ENCODE measurements around the gene CYBC1.

CYBC1 gene

DNA sequence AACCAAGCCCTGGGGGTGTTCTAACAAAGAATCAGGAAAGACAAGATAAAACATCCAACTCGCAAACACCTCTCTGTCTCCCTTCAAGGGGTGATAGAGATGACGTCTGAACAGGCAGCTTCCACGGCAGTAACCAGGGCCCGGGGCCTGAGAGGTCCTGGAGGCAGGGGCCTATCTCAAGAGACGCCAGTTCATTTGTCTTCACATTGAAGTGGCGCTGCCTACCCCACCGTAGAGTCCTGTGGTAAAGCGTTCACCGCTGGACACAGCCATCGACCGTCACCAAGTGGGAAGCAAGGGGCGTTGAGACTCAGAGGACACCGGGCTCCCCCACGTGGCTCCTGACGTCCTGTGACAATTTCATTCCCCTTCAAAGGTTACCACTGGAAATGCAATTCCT is 57.6 kb downstream of the CYBC1 start:
- Histone ChIP-seq H3K4me1 (ENCODE audit: insufficient read depth, low read length, severe bottlenecking) (no peaks in the 10 kb centered on the region), H3K4me3 (ENCODE audit: low read depth, low read length, poor library complexity, severe bottlenecking) (no peak overlapping the region), H3K27ac (ENCODE audit: low read depth, low read length, poor library complexity, severe bottlenecking) (no peak overlapping the region), H3K27me3 (ENCODE audit: insufficient read depth, low read length) (peaks cover under 1% of the 10 kb centered on the region; the same call in 1 of the 2 replicates), H3K36me3 (ENCODE audit: insufficient read depth, low read length) (peaks cover 7% of the 10 kb centered on the region; the same call in 1 of the 2 replicates), H3K9me3 (ENCODE audit: low read length) (no peaks in the 10 kb centered on the region), H3K9ac (ENCODE audit: low read length) (no peak overlapping the region), H3F3A (ENCODE audit: insufficient read depth, low read length) (no peaks in the 10 kb centered on the region), H3K9me2 (ENCODE audit: low read depth, low read length) (no peaks in the 10 kb centered on the region), H3K4me2 (ENCODE audit: low read length) (no peak overlapping the region), H3K79me2 (ENCODE audit: insufficient read depth, low read length) (no peaks in the 10 kb centered on the region), H4K20me1 (ENCODE audit: insufficient read depth, low read length) (no peaks in the 10 kb centered on the region), H2AFZ (ENCODE audit: low read length) (no peak overlapping the region)
- TF ChIP-seq, protein P1, sequence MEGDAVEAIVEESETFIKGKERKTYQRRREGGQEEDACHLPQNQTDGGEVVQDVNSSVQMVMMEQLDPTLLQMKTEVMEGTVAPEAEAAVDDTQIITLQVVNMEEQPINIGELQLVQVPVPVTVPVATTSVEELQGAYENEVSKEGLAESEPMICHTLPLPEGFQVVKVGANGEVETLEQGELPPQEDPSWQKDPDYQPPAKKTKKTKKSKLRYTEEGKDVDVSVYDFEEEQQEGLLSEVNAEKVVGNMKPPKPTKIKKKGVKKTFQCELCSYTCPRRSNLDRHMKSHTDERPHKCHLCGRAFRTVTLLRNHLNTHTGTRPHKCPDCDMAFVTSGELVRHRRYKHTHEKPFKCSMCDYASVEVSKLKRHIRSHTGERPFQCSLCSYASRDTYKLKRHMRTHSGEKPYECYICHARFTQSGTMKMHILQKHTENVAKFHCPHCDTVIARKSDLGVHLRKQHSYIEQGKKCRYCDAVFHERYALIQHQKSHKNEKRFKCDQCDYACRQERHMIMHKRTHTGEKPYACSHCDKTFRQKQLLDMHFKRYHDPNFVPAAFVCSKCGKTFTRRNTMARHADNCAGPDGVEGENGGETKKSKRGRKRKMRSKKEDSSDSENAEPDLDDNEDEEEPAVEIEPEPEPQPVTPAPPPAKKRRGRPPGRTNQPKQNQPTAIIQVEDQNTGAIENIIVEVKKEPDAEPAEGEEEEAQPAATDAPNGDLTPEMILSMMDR (IDR thresholded peaks at IDR 0.05; ENCODE audit: low read length) = no peak

Data from OCI-LY1 (cell line).